NOMO-1 treated with dmso at 0.1 percent for 144 hours (cell line): ENCODE results near the gene DNAAF9.

ENCODE experiments used
- DNase-seq: peaks from one replicate; lab custom pipeline; 2025; ENCODE audit not compliant: unreplicated experiment; lab: John Stamatoyannopoulos, UW

The DNAAF9 gene

DNA sequence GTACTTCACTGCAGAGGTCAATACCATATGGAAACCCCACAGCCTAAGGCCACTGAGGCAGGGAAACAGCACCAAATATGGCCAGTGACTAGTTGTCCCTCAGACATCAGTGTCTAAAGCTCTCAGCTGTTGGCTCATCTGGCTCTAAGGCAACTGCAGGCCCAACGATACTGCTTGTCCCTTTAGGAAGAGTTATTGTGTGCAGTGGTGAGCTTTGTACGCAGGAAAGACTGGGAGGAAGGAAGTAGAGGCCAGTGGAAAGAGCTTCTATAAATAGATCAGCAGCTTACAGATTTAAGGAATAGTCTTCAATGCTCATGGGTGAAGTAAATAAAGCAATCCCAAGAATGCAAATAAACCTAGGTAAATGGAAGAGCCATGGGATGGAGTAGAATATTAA lies 29.3 kb downstream of the DNAAF9 start:
- no peak for DNase-seq

- DNase-seq = no peak
These were observed 29.8 kb downstream of the DNAAF9 start for GRCh38 chr20:3377644-3378043.

DNA sequence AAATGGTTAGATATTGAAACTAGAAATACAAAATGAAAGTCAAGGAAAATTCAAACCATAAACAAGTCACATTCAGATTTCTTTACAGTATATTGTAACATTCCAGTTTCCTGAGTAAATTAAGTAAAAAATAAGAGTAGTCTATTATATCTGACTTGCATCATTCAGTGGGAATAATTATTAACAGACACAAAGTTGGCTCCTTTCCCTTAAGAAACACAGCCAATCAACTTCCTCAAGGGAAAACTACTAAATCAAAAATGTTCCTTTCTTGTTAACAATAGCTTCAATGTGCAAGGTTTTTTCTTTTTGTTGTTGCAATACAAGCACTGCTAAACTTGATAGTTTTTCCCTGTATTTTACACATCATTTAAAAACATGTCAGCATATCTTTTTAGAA lies 33.2 kb downstream of the DNAAF9 start:
- no peak for DNase-seq

- DNase-seq = no peak
These were observed 35.7 kb downstream of the DNAAF9 start for GRCh38 chr20:3371754-3372153.

DNA sequence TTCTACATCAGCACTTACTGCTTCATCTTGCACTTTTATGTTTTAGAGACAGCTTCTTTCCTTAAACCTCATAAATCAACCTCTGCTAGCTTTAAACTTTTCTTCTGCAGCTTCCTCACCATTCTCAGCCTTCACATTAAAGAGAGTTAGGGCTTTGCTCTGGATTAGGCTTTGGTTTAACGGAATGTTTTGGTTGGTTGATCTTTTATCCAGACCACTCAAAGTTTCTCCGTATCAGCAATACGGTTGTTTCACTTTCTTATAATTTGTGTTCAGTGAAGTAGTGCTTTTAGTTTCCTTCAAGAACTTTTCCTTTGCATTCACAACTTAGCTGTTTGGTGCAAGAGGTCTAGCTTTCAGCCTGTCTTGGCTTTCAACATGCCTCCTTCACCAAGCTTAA lies 40.4 kb downstream of the DNAAF9 start:
- no peak for DNase-seq

DNA sequence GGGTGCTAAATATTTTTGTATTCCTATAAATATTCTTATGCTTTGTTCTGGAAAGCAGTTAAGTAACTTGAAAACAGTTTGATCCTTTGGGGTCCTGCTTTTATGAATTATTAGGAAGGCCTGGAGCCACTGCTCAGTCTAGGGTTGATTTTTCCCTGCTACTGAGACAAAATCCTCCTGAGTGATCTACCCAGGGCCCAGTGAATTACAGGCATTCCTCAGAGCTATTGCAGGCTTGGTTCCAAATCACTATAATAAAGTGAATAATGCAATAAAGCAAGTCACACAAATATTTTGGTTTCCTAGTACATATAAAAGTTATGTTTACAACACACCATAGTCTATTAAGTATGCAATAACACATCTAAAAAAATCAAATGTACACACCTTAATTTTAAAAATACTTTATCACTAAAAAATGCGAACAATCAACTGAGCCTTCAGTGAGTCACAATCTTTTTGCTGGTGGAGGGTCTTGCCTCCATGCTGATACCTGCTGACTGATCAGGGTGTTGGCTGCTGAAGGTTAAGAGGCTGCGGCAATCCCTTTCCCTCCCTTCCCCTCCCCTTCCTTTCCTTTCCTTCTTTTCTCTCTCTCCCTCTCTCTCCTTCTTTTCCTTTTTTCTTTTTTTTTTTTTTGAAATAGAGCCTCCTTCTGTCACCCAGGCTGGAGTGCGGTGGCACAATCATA lies 43.0 kb downstream of the DNAAF9 start:
- DNase-seq = no peak

GRCh38 chr20:3360752-3361151 lies 46.7 kb downstream of the DNAAF9 start:
- no peak for DNase-seq

- no peak for DNase-seq
These were observed 48.7 kb downstream of the DNAAF9 start for GRCh38 chr20:3358676-3359340.
